Right lung (tissue), 5 donors: Measurements from ENCODE around the gene TGFBR1. TPM values are rescaled to one million over a fixed set of nuclear protein-coding genes. Genes with fewer than 3 reads are reported as not detected.

ENCODE experiments used
- DNase-seq, 2 donors: peaks; one replicate each; pipeline ENCODE4 v3.0.0-alpha.2; 2013
- polyA plus RNA-seq, 5 donors: library from polyadenylated mRNA; unstranded; fragments of 120-200 nt; gene quantifications; one replicate each; pipeline versions ENCODE4 v1.2.1 to v1.2.3, GENCODE V29; 2013; ENCODE audit warnings: inconsistent platforms in 1 of 5, low replicate concordance in 1 of 5; ENCODE audit not compliant: insufficient read length in 5 of 5, insufficient read depth in 1 of 5

Gene TGFBR1
- polyA plus RNA-seq, 5 donors: 26.9 to 46.5 (median 36.8) TPM

- DNase-seq: no peak
These were observed 28.2 kb downstream of the TGFBR1 start for GRCh38 chr9:99133145-99133544.

GRCh38 chr9:99134893-99135341 is 30.0 kb downstream of the TGFBR1 start:
- DNase-seq: no peak

GRCh38 chr9:99135456-99135855 is 30.5 kb downstream of the TGFBR1 start:
- DNase-seq: no peak

- DNase-seq: no peak
These were observed 32.3 kb downstream of the TGFBR1 start for GRCh38 chr9:99137225-99137624.

- no peak for DNase-seq
These were observed 33.0 kb downstream of the TGFBR1 start for GRCh38 chr9:99137891-99138290.

- no peak for DNase-seq
These were observed 33.7 kb downstream of the TGFBR1 start for GRCh38 chr9:99138424-99139284.

- DNase-seq: no peak
These were observed 35.0 kb downstream of the TGFBR1 start for GRCh38 chr9:99139868-99140267.

- DNase-seq: peak; percentile 14 to 22
These were observed 35.9 kb downstream of the TGFBR1 start for GRCh38 chr9:99140685-99141314.

GRCh38 chr9:99141849-99142248 is 36.9 kb downstream of the TGFBR1 start:
- no peak for DNase-seq

GRCh38 chr9:99142275-99142674 is 37.4 kb downstream of the TGFBR1 start:
- DNase-seq: no peak

GRCh38 chr9:99143655-99144054 is 38.7 kb downstream of the TGFBR1 start:
- no peak for DNase-seq

GRCh38 chr9:99144966-99145365 is 40.1 kb downstream of the TGFBR1 start:
- no peak for DNase-seq

GRCh38 chr9:99146574-99146973 is 41.7 kb downstream of the TGFBR1 start:
- no peak for DNase-seq

- DNase-seq: no peak
These were observed 42.3 kb downstream of the TGFBR1 start for GRCh38 chr9:99147177-99147576.

GRCh38 chr9:99150451-99151171 is 45.7 kb downstream of the TGFBR1 start:
- no peak for DNase-seq

- no peak for DNase-seq
These were observed 49.4 kb downstream of the TGFBR1 start for GRCh38 chr9:99154356-99154755.

GRCh38 chr9:99155736-99156135 is 50.8 kb downstream of the TGFBR1 start:
- DNase-seq: no peak

GRCh38 chr9:99158629-99159028 is 53.7 kb downstream of the TGFBR1 start:
- no peak for DNase-seq

- no peak for DNase-seq
These were observed 55.3 kb downstream of the TGFBR1 start for GRCh38 chr9:99160173-99160572.

- peak in 1 of 2 donors; percentile 37 for DNase-seq
These were observed 57.9 kb downstream of the TGFBR1 start for GRCh38 chr9:99162759-99163364.

- no peak for DNase-seq
These were observed 61.2 kb downstream of the TGFBR1 start for GRCh38 chr9:99166149-99166548.

GRCh38 chr9:99167119-99167518 is 62.2 kb downstream of the TGFBR1 start:
- no peak for DNase-seq
